HCT116 (cell line): ENCODE results near the gene ARHGAP35.

Experiments used
- CEBPB ChIP-seq: IDR thresholded peaks from 2 replicates; pipeline ENCODE4 v1.6.1; 2012; ENCODE audit warnings: low read depth
- EGR1 ChIP-seq: IDR thresholded peaks from 2 replicates; pipeline ENCODE4 v1.6.1; 2012; ENCODE audit warnings: low read depth
- EZH2 ChIP-seq: fragments of 200-600 bp; sonication (generic); IDR thresholded peaks from 2 replicates; pipeline ENCODE4 v1.6.1; 2017; ENCODE audit warnings: antibody characterized with exemption, mixed run types
- EZH2phosphoT487 ChIP-seq: fragments of 200-600 bp; IDR thresholded peaks from 2 replicates; pipeline ENCODE4 v1.6.1; 2018; ENCODE audit warnings: antibody characterized with exemption, borderline replicate concordance
- POLR2A ChIP-seq: IDR thresholded peaks from 2 replicates; pipeline ENCODE4 v1.7.0; 2011; ENCODE audit warnings: borderline replicate concordance; ENCODE audit not compliant: insufficient read depth, insufficient read length; ENCODE audit errors: extremely low read depth
- POLR2AphosphoS5 ChIP-seq: IDR thresholded peaks from 2 replicates; pipeline ENCODE4 v1.6.1; 2011; ENCODE audit warnings: mild to moderate bottlenecking, low read depth, low read length, moderate library complexity
- REST ChIP-seq: IDR thresholded peaks from 2 replicates; pipeline ENCODE4 v1.6.1; 2012; ENCODE audit warnings: low read depth
- SIN3A ChIP-seq: IDR thresholded peaks from 2 replicates; pipeline ENCODE4 v1.6.1; 2012; ENCODE audit warnings: low read depth
- SP1 ChIP-seq: IDR thresholded peaks from 2 replicates; pipeline ENCODE4 v1.6.1; 2012; ENCODE audit warnings: low read depth
- YY1 ChIP-seq: IDR thresholded peaks from 2 replicates; pipeline ENCODE4 v1.6.1; 2011; ENCODE audit warnings: low read length, low read depth, moderate library complexity, mild to moderate bottlenecking; ENCODE audit not compliant: insufficient replicate concordance; ENCODE audit errors: extremely low read depth
- ZNF274 ChIP-seq: fragments of 200-500 bp; sonication (Bioruptor generic); IDR thresholded peaks from 2 replicates; pipeline ENCODE4 v1.6.1; 2014; ENCODE audit warnings: mild to moderate bottlenecking, low read depth, low read length, inconsistent platforms
- TF ChIP-seq, protein P1 (sequence below), 3 experiments: fragments of 200-600 bp in 1 of 3; sonication (generic) in 1 of 3; IDR thresholded peaks in 2 of 3; conservative IDR thresholded peaks in 1 of 3; 2 replicates each; pipeline ENCODE4 v1.5.1; 2012 to 2017; ENCODE audit warnings: low read depth in 2 of 3, low read length in 2 of 3, antibody characterized with exemption in 1 of 3, borderline replicate concordance in 1 of 3, control low read depth in 1 of 3, mild to moderate bottlenecking in 1 of 3, mixed read lengths in 1 of 3, mixed run types in 1 of 3, moderate library complexity in 1 of 3; ENCODE audit not compliant: insufficient read depth in 1 of 3
- TF ChIP-seq, protein P2 (sequence below): IDR thresholded peaks from 2 replicates; pipeline ENCODE4 v1.6.1; 2012

GRCh38 chr19:46892252-46893179 lies 31.7 kb downstream of the ARHGAP35 start:
- TF ChIP-seq, protein P1, sequence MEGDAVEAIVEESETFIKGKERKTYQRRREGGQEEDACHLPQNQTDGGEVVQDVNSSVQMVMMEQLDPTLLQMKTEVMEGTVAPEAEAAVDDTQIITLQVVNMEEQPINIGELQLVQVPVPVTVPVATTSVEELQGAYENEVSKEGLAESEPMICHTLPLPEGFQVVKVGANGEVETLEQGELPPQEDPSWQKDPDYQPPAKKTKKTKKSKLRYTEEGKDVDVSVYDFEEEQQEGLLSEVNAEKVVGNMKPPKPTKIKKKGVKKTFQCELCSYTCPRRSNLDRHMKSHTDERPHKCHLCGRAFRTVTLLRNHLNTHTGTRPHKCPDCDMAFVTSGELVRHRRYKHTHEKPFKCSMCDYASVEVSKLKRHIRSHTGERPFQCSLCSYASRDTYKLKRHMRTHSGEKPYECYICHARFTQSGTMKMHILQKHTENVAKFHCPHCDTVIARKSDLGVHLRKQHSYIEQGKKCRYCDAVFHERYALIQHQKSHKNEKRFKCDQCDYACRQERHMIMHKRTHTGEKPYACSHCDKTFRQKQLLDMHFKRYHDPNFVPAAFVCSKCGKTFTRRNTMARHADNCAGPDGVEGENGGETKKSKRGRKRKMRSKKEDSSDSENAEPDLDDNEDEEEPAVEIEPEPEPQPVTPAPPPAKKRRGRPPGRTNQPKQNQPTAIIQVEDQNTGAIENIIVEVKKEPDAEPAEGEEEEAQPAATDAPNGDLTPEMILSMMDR (IDR thresholded peaks at IDR 0.05 in 2 of 3, conservative IDR thresholded peaks at IDR 0.05 in 1 of 3; ENCODE audit: borderline replicate concordance in 1 of 3, insufficient read depth in 1 of 3, low read depth in 2 of 3, low read length in 2 of 3) = no peak
- TF ChIP-seq SP1 = no peak
- TF ChIP-seq EZH2phosphoT487 = no peak
- TF ChIP-seq SIN3A = no peak
- TF ChIP-seq CEBPB = no peak
- no peak for TF ChIP-seq POLR2AphosphoS5
- no peak for TF ChIP-seq YY1
- TF ChIP-seq REST = no peak
- no peak for TF ChIP-seq POLR2A
- TF ChIP-seq EZH2 = no peak
- TF ChIP-seq ZNF274 = no peak
- TF ChIP-seq EGR1 = no peak
- TF ChIP-seq, protein P2, sequence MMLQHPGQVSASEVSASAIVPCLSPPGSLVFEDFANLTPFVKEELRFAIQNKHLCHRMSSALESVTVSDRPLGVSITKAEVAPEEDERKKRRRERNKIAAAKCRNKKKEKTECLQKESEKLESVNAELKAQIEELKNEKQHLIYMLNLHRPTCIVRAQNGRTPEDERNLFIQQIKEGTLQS = no peak
